22Rv1 (cell line): ENCODE data around the gene TEX44.

Experiments used
- CTCF ChIP-seq: fragments of 450-650 bp; IDR thresholded peaks from 2 replicates; pipeline ENCODE4 v1.5.1; 2017; ENCODE audit warnings: mild to moderate bottlenecking
- ZFX ChIP-seq: fragments of 450-650 bp; IDR thresholded peaks from 2 replicates; pipeline ENCODE4 v1.6.1; 2017; ENCODE audit warnings: antibody characterized with exemption, borderline replicate concordance

- TF ChIP-seq CTCF (no peak), ZFX (no peak)
These were observed 16.2 kb upstream of the TEX44 start for GRCh38 chr2:231576465-231576864.
